Astrocyte (in vitro differentiated cells and primary cell): ENCODE data around the gene ABCD4. TPM values are rescaled to one million over a fixed set of nuclear protein-coding genes. Genes with fewer than 3 reads are reported as not detected.

Experiments
- DNase-seq: peaks from one replicate; pipeline ENCODE4 v3.0.0-alpha.2; 2010; ENCODE audit warnings: low read depth
- FAIRE-seq: peaks from 2 replicates; lab custom pipeline; 2011; peaks lifted over from hg19 to GRCh38; lab: Jason Lieb, UNC
- H2AFZ ChIP-seq: 2 replicates; pipeline ENCODE4 v1.6.0; 2012; ENCODE audit warnings: low read depth, low read length, inconsistent platforms
- H3K27ac ChIP-seq: 2 replicates; pipeline ENCODE4 v1.5.1; 2011; ENCODE audit warnings: low read depth, low read length, inconsistent platforms
- H3K27me3 ChIP-seq: 2 replicates; pipeline ENCODE4 v1.6.0; 2011; ENCODE audit warnings: low read length, inconsistent platforms; ENCODE audit not compliant: insufficient read depth
- H3K36me3 ChIP-seq: 2 replicates; pipeline ENCODE4 v1.5.1; 2011; ENCODE audit warnings: low read length, inconsistent platforms; ENCODE audit not compliant: insufficient read depth
- H3K4me1 ChIP-seq: 2 replicates; pipeline ENCODE4 v1.5.1; 2011; ENCODE audit warnings: low read length, inconsistent platforms; ENCODE audit not compliant: insufficient read depth
- H3K4me2 ChIP-seq: 2 replicates; pipeline ENCODE4 v1.6.0; 2012; ENCODE audit warnings: low read length, inconsistent platforms
- H3K4me3 ChIP-seq: 2 replicates; pipeline ENCODE4 v1.5.1; 2011; ENCODE audit warnings: low read depth, mild to moderate bottlenecking, low read length, inconsistent platforms; ENCODE audit not compliant: insufficient read depth
- H3K79me2 ChIP-seq: 2 replicates; pipeline ENCODE4 v1.6.0; 2012; ENCODE audit warnings: mild to moderate bottlenecking, low read length, inconsistent platforms; ENCODE audit not compliant: insufficient read depth
- H3K9ac ChIP-seq: 2 replicates; pipeline ENCODE4 v1.6.0; 2012; ENCODE audit warnings: mild to moderate bottlenecking, low read length, inconsistent platforms
- H3K9me3 ChIP-seq: 2 replicates; pipeline ENCODE4 v1.5.1; 2012; ENCODE audit warnings: low read depth, mild to moderate bottlenecking, low read length, inconsistent platforms; ENCODE audit not compliant: insufficient read depth
- H4K20me1 ChIP-seq: 2 replicates; pipeline ENCODE4 v1.6.0; 2012; ENCODE audit warnings: low read length, inconsistent platforms; ENCODE audit not compliant: insufficient read depth
- H3K27ac Mint-ChIP-seq: one replicate; pipeline ENCODE4 v1.8.0; 2021; ENCODE audit warnings: mild to moderate bottlenecking, mixed read lengths; ENCODE audit not compliant: unreplicated experiment
- H3K27me3 Mint-ChIP-seq: one replicate; pipeline ENCODE4 v1.8.0; 2021; ENCODE audit warnings: low read depth, mixed read lengths; ENCODE audit not compliant: unreplicated experiment
- H3K36me3 Mint-ChIP-seq: one replicate; pipeline ENCODE4 v1.8.0; 2021; ENCODE audit warnings: low read depth, mixed read lengths; ENCODE audit not compliant: unreplicated experiment
- H3K4me1 Mint-ChIP-seq: one replicate; pipeline ENCODE4 v1.8.0; 2021; ENCODE audit warnings: low read depth, mixed read lengths; ENCODE audit not compliant: unreplicated experiment
- H3K4me3 Mint-ChIP-seq: one replicate; pipeline ENCODE4 v1.8.0; 2021; ENCODE audit warnings: mild to moderate bottlenecking, moderate library complexity, mixed read lengths; ENCODE audit not compliant: unreplicated experiment
- H3K9me3 Mint-ChIP-seq: one replicate; pipeline ENCODE4 v1.8.0; 2021; ENCODE audit warnings: mild to moderate bottlenecking, mixed read lengths; ENCODE audit not compliant: unreplicated experiment
- EZH2 ChIP-seq: IDR thresholded peaks from 2 replicates; pipeline ENCODE4 v1.6.1; 2012; ENCODE audit warnings: mild to moderate bottlenecking, low read length, inconsistent platforms; ENCODE audit not compliant: insufficient read depth
- total RNA-seq: library from RNA; stranded (reverse); gene quantifications from 2 replicates; pipeline ENCODE4 v1.2.1, GENCODE V29; 2021
- TF ChIP-seq, protein P1 (sequence below): IDR thresholded peaks from 2 replicates; pipeline ENCODE4 v1.5.1; 2011; ENCODE audit warnings: low read depth, mild to moderate bottlenecking, inconsistent platforms, low read length, moderate library complexity; ENCODE audit not compliant: insufficient read depth

Gene ABCD4
- total RNA-seq, 1 donor from 2014 or later = 49.2 TPM

- Histone ChIP-seq H3K9me3 (no peaks in the 10 kb centered on the region), H3K4me3 (no peak overlapping the region), H3K4me2 (no peak overlapping the region), H3K36me3 (peaks cover 11% of the 10 kb centered on the region), H3K27ac (no peak overlapping the region), H3K4me1 (peaks cover 17% of the 10 kb centered on the region), H2AFZ (no peak overlapping the region), H3K27me3 (no peaks in the 10 kb centered on the region), H3K9ac (no peak overlapping the region), H3K79me2 (peaks cover 39% of the 10 kb centered on the region), H4K20me1 (peaks cover 61% of the 10 kb centered on the region)
- TF ChIP-seq, protein P1, sequence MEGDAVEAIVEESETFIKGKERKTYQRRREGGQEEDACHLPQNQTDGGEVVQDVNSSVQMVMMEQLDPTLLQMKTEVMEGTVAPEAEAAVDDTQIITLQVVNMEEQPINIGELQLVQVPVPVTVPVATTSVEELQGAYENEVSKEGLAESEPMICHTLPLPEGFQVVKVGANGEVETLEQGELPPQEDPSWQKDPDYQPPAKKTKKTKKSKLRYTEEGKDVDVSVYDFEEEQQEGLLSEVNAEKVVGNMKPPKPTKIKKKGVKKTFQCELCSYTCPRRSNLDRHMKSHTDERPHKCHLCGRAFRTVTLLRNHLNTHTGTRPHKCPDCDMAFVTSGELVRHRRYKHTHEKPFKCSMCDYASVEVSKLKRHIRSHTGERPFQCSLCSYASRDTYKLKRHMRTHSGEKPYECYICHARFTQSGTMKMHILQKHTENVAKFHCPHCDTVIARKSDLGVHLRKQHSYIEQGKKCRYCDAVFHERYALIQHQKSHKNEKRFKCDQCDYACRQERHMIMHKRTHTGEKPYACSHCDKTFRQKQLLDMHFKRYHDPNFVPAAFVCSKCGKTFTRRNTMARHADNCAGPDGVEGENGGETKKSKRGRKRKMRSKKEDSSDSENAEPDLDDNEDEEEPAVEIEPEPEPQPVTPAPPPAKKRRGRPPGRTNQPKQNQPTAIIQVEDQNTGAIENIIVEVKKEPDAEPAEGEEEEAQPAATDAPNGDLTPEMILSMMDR = no peak
- no peak for TF ChIP-seq EZH2
- FAIRE-seq (no peak), DNase-seq (no peak)
- peaks cover 12% of the 10 kb centered on the region for H3K36me3 Mint-ChIP-seq
- H3K4me3 Mint-ChIP-seq = no peak overlapping the region
- H3K4me1 Mint-ChIP-seq = peaks cover 15% of the 10 kb centered on the region
- H3K27me3 Mint-ChIP-seq = no peaks in the 10 kb centered on the region
- H3K9me3 Mint-ChIP-seq = no peaks in the 10 kb centered on the region
- no peak overlapping the region for H3K27ac Mint-ChIP-seq
Measured at GRCh38 chr14:74297986-74298385, 4.7 kb downstream of the ABCD4 start.

DNA sequence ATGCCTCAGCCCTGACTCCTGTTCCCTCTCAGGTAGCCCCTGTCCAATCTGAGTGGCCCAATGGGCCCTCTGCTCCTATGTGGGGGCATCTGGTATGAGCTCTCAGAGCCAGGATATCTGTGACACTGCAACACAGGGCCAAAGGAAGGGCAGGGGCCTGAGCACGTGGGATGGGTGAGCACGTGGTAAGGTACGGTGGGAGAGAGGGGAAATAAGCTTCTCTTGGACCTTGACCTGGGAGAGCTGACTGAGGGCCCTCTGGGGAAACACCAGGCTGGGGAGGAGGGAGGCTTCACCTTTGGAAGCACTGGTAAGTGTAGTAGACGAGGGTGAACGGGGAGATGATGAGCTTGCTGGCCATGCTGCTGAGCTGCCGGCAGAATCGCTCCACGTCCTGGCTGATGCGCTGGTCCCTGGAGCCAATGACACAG, 6.7 kb downstream of the ABCD4 start:
- Histone ChIP-seq H3K9ac (no peak overlapping the region), H2AFZ (no peak overlapping the region), H3K4me2 (no peak overlapping the region), H3K4me3 (no peak overlapping the region), H3K36me3 (peaks cover 26% of the 10 kb centered on the region), H3K4me1 (peaks cover 12% of the 10 kb centered on the region), H4K20me1 (peaks cover 73% of the 10 kb centered on the region), H3K27ac (no peak overlapping the region), H3K27me3 (no peaks in the 10 kb centered on the region), H3K79me2 (peaks cover 29% of the 10 kb centered on the region), H3K9me3 (no peaks in the 10 kb centered on the region)
- FAIRE-seq = no peak
- Mint-ChIP-seq H3K9me3 (no peaks in the 10 kb centered on the region), H3K4me1 (peaks cover 16% of the 10 kb centered on the region), H3K36me3 (peaks cover 24% of the 10 kb centered on the region), H3K4me3 (no peak overlapping the region), H3K27me3 (no peaks in the 10 kb centered on the region), H3K27ac (no peak overlapping the region)
- TF ChIP-seq EZH2 = no peak
- TF ChIP-seq, protein P1 = no peak
- no peak for DNase-seq

DNA sequence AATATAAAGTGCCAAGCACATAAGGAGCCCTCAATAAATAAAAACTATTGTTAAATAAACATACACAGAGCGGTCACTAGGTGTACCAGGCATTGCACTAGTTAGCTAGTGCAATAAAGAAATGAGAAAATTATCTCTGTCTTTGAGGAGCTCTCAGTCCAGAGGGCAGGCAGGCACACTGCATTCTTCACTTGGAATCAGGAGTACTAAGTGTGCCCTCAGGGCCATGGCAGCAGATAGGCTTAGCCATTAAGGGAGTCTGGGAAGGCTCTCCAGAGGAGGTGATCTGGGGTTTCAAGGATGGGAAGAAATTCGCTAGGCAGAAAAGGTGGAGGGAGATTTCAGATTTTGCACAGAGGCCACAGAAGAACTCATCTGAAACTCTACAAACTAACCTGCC, 9.1 kb downstream of the ABCD4 start:
- Histone ChIP-seq H3K9me3 (no peaks in the 10 kb centered on the region), H3K36me3 (peaks cover 30% of the 10 kb centered on the region), H3K9ac (no peak overlapping the region), H3K27ac (no peak overlapping the region), H3K79me2 (peaks cover 18% of the 10 kb centered on the region), H2AFZ (no peak overlapping the region), H3K4me2 (no peak overlapping the region), H4K20me1 (peaks cover 79% of the 10 kb centered on the region), H3K27me3 (no peaks in the 10 kb centered on the region), H3K4me3 (no peak overlapping the region), H3K4me1 (peaks cover 1% of the 10 kb centered on the region)
- FAIRE-seq = no peak
- no peak for DNase-seq
- Mint-ChIP-seq H3K36me3 (peaks cover 30% of the 10 kb centered on the region), H3K27ac (no peak overlapping the region), H3K4me3 (no peak overlapping the region), H3K4me1 (peaks cover 6% of the 10 kb centered on the region), H3K9me3 (no peaks in the 10 kb centered on the region), H3K27me3 (no peaks in the 10 kb centered on the region)
- TF ChIP-seq EZH2 = no peak
- TF ChIP-seq, protein P1 = no peak
